Breast epithelium (tissue), 4 donors: ENCODE measurements around the gene MAP2K4. TPM values are rescaled to one million over a fixed set of nuclear protein-coding genes. Genes with fewer than 3 reads are reported as not detected.
"Not testable (repeated sequence)": the region's sequence is repeated elsewhere in the genome, so short reads cannot be mapped to it uniquely, and the experiment has no call there.

Experiments
- DNase-seq, 2 donors: peaks; one replicate each; pipeline ENCODE4 v3.0.0-alpha.2; 2019; ENCODE audit warnings: low spot score in 2 of 2
- H3K27ac ChIP-seq, 2 donors: fragments of 200-600 bp; sonication (generic) in 1 of 2; one replicate each; pipeline ENCODE4 v1.5.1; 2016 to 2019; ENCODE audit warnings: mild to moderate bottlenecking in 1 of 2
- H3K27me3 ChIP-seq, 2 donors: fragments of 200-600 bp; sonication (generic) in 1 of 2; one replicate each; pipeline versions ENCODE4 v1.5.1 to v1.6.0; 2017 to 2019; ENCODE audit warnings: control low read depth in 1 of 2, mild to moderate bottlenecking in 1 of 2
- H3K36me3 ChIP-seq: fragments of 200-600 bp; one replicate; pipeline ENCODE4 v1.5.1; 2019
- H3K4me1 ChIP-seq, 2 donors: fragments of 200-600 bp; sonication (generic); one replicate each; pipeline ENCODE4 v1.5.1; 2016 to 2019; ENCODE audit warnings: control low read depth in 1 of 2
- H3K4me3 ChIP-seq, 3 donors: fragments of 200-600 bp; sonication (generic); 1 replicate in 2 of 3; 2 replicates in 1 of 3; pipeline ENCODE4 v1.5.1; 2016 to 2019; ENCODE audit warnings: mild to moderate bottlenecking in 3 of 3, moderate library complexity in 2 of 3
- H3K9me3 ChIP-seq, 2 donors: fragments of 200-600 bp; sonication (generic) in 1 of 2; one replicate each; pipeline ENCODE4 v1.5.1; 2016 to 2019; ENCODE audit warnings: control low read depth in 1 of 2
- CTCF ChIP-seq, 3 donors: fragments of 450-650 bp; IDR thresholded peaks; one replicate each; pipeline ENCODE4 v1.5.1; 2016 to 2017; ENCODE audit warnings: antibody characterized with exemption in 3 of 3, mild to moderate bottlenecking in 3 of 3, moderate library complexity in 3 of 3
- POLR2A ChIP-seq: fragments of 450-650 bp; IDR thresholded peaks from one replicate; pipeline ENCODE4 v1.6.1; 2016; ENCODE audit warnings: antibody characterized with exemption, mild to moderate bottlenecking, moderate library complexity
- POLR2AphosphoS5 ChIP-seq, 3 donors: sonication (generic); formaldehyde crosslinking; IDR thresholded peaks; one replicate each; pipeline ENCODE4 v1.6.1; 2017; ENCODE audit warnings: antibody characterized with exemption in 3 of 3
- intact Hi-C: fragments of 100-400 bp; cut with DNase I; formaldehyde crosslinking; loops from one replicate; pipeline ENCODE4 v1.15.1; 2023; ENCODE audit warnings: low total_unique reads
- total RNA-seq, 3 donors: library from RNA; depleted of rRNA; stranded (reverse); fragments of >200 nt; gene quantifications; one replicate each; pipeline ENCODE4 v1.1.0, GENCODE V29; 2016

The MAP2K4 gene
- total RNA-seq, result 10 to 100 TPM; 23.2 to 47.6 (median 38.7) TPM

GRCh38 chr17:12020642-12021622, at the start of gene MAP2K4:
Gene MAP2K4 (plus strand): TSS chr17:12020877. CDS start chr17:12020887, 10 bp downstream.
- Histone ChIP-seq H3K36me3 (no peaks in the 10 kb centered on the region), H3K27me3 (no peaks in the 10 kb centered on the region), H3K9me3 (no peaks in the 10 kb centered on the region), H3K4me3 (peak within 1 kb of the TSS; percentile 92 to 100 (median 96)), H3K4me1 (peaks cover 0 to 5% of the 10 kb centered on the region in 2 donors), H3K27ac (peak within 1 kb of the TSS; percentile 95 to 96)
- DNase-seq, result peak; percentile 83 to 95
- intact Hi-C loops, result no loop called here
- no peak for TF ChIP-seq POLR2A
- peak in 1 of 3 donors; percentile 71 for TF ChIP-seq POLR2AphosphoS5 (IDR thresholded peaks at IDR 0.05)
- TF ChIP-seq CTCF (IDR thresholded peaks at IDR 0.05), result peak in 1 of 3 donors; percentile 5

- H3K4me1 ChIP-seq, H3K27ac ChIP-seq, H3K36me3 ChIP-seq, H3K27me3 ChIP-seq, H3K4me3 ChIP-seq, intact Hi-C loops, DNase-seq: not testable (repeated sequence)
- peaks cover 6 to 16% of the 10 kb centered on the region in 2 donors for H3K9me3 ChIP-seq
Observed at GRCh38 chr17:11972741-11973140, 47.9 kb upstream of the MAP2K4 start.

GRCh38 chr17:11979795-11980194, 40.9 kb upstream of the MAP2K4 start:
- no peaks in the 10 kb centered on the region for H3K36me3 ChIP-seq
- H3K4me3 ChIP-seq, result no peak overlapping the region
- no peaks in the 10 kb centered on the region for H3K4me1 ChIP-seq
- DNase-seq, result no peak
- no peaks in the 10 kb centered on the region for H3K9me3 ChIP-seq
- TF ChIP-seq POLR2AphosphoS5 (IDR thresholded peaks at IDR 0.05) (no peak), POLR2A (no peak), CTCF (IDR thresholded peaks at IDR 0.05) (no peak)
- H3K27ac ChIP-seq, result no peak overlapping the region
- H3K27me3 ChIP-seq, result no peaks in the 10 kb centered on the region
- intact Hi-C loops, result no loop called here

- no peak for DNase-seq
- Histone ChIP-seq H3K36me3 (no peaks in the 10 kb centered on the region), H3K4me1 (no peaks in the 10 kb centered on the region), H3K9me3 (no peaks in the 10 kb centered on the region), H3K4me3 (no peak overlapping the region), H3K27me3 (no peaks in the 10 kb centered on the region), H3K27ac (no peak overlapping the region)
- intact Hi-C loops, result no loop called here
- no peak for TF ChIP-seq POLR2AphosphoS5 (IDR thresholded peaks at IDR 0.05)
- no peak for TF ChIP-seq POLR2A
- no peak for TF ChIP-seq CTCF (IDR thresholded peaks at IDR 0.05)
Observed at GRCh38 chr17:11980813-11981212, 39.9 kb upstream of the MAP2K4 start.

GRCh38 chr17:11981862-11982261, 38.8 kb upstream of the MAP2K4 start:
- TF ChIP-seq POLR2A (no peak), CTCF (IDR thresholded peaks at IDR 0.05) (no peak), POLR2AphosphoS5 (IDR thresholded peaks at IDR 0.05) (no peak)
- no peak overlapping the region for H3K4me3 ChIP-seq
- H3K9me3 ChIP-seq, result no peaks in the 10 kb centered on the region
- no peak for DNase-seq
- no peaks in the 10 kb centered on the region for H3K27me3 ChIP-seq
- intact Hi-C loops, result no loop called here
- H3K27ac ChIP-seq, result no peak overlapping the region
- H3K36me3 ChIP-seq, result no peaks in the 10 kb centered on the region
- H3K4me1 ChIP-seq, result no peaks in the 10 kb centered on the region
